Adrenal gland (tissue), 12 donors: ENCODE results near the gene TUBGCP2. TPM values are rescaled to one million over a fixed set of nuclear protein-coding genes. Genes with fewer than 3 reads are reported as not detected.

Source experiments
- DNase-seq, 7 donors: peaks; one replicate each; pipeline ENCODE4 v3.0.0-alpha.2; 2019 to 2020
- H3K27ac ChIP-seq, 5 donors: fragments of 200-600 bp; sonication (generic) in 4 of 5; 1 replicate in 3 of 5; 2 replicates in 2 of 5; pipeline versions ENCODE4 v1.5.1 to v1.8.0; 2016 to 2020; ENCODE audit warnings: mild to moderate bottlenecking in 1 of 5
- H3K27me3 ChIP-seq: fragments of 200-600 bp; 2 replicates; pipeline ENCODE4 v1.8.0; 2021
- H3K36me3 ChIP-seq, 2 donors: fragments of 200-600 bp; replicated peaks in 1 of 2; 1 replicate in 1 of 2; 2 replicates in 1 of 2; pipeline versions ENCODE4 v1.5.1 to v1.8.0; 2018 to 2022
- H3K4me1 ChIP-seq, 2 donors: fragments of 200-600 bp; replicated peaks in 1 of 2; 1 replicate in 1 of 2; 2 replicates in 1 of 2; pipeline versions ENCODE4 v1.5.1 to v1.8.0; 2018 to 2021
- H3K4me3 ChIP-seq, 4 donors: fragments of 200-600 bp; sonication (generic) in 3 of 4; one replicate each; pipeline ENCODE4 v1.5.1; 2016 to 2018
- H3K9me3 ChIP-seq, 3 donors: fragments of 200-600 bp; sonication (generic) in 1 of 3; replicated peaks in 1 of 3; 1 replicate in 2 of 3; 2 replicates in 1 of 3; pipeline versions ENCODE4 v1.5.1 to v1.8.0; 2016 to 2021
- POLR2A ChIP-seq, 2 donors: fragments of 450-650 bp; IDR thresholded peaks; one replicate each; pipeline ENCODE4 v1.6.1; 2017; ENCODE audit warnings: antibody characterized with exemption in 2 of 2, mild to moderate bottlenecking in 2 of 2, moderate library complexity in 1 of 2
- WGBS, 4 donors: extraction: QIAGEN DNeasy Blood & Tissue Kit in 2 of 4; methylation state at CpG; one replicate each; pipeline versions ENCODE4 v1.1.5 to v1.1.7; 2013 to 2017; 5-methylcytosine and 5-hydroxymethylcytosine counted together
- intact Hi-C, 2 donors: fragments of 100-400 bp; cut with DNase I; formaldehyde crosslinking; loops; one replicate each; pipeline versions ENCODE4 v1.14.1 to v1.15.0; 2022 to 2023
- polyA plus RNA-seq, 3 donors: library from polyadenylated mRNA; stranded (reverse); fragments of 200-250 nt in 2 of 3; fragments of 350-450 nt in 1 of 3; fragmentation: Illumina TruSeq in 1 of 3; extraction: RNeasy Lipid Tissue Mini Kit (QIAGEN cat#74804) in 1 of 3; gene quantifications; one replicate each; pipeline ENCODE4 v1.2.3, GENCODE V29; 2013 to 2014
- total RNA-seq, 9 donors: library from RNA; depleted of rRNA in 4 of 9; stranded (reverse); fragments of >200 nt in 4 of 9; fragments of 120-200 nt in 1 of 9; fragmentation: NEBNext Ultra II Directional in 1 of 9; extraction: Animal tissue kit (Norgen Biotek cat#: 25700) in 1 of 9; gene quantifications; one replicate each; pipeline versions ENCODE4 v1.1.0 to v1.2.4, GENCODE V29; 2013 to 2023
- TF ChIP-seq, protein P1 (sequence below), 6 experiments: fragments of 450-650 bp in 4 of 6; fragments of 200-600 bp in 2 of 6; sonication (generic) in 1 of 6; IDR thresholded peaks; 1 replicate in 5 of 6; 2 replicates in 1 of 6; pipeline versions ENCODE4 v1.5.1 to v1.8.0; 2016 to 2021; ENCODE audit warnings: antibody characterized with exemption in 6 of 6, mild to moderate bottlenecking in 2 of 6, moderate library complexity in 1 of 6
- donor health status: healthy with polysubstance abuse.
- donor health status: Bipolar disorder and iron deficiency.
- donor health status: DM: yes; HTN: yes; CAD: no.
- donor health status: DM: no; HTN: no; CAD: no.
- donor health status: DM: no; HTN: no; CAD: no.
- donor health status: DM: yes; HTN: yes; CAD: no.

Gene TUBGCP2
- total and polyA plus RNA-seq, 12 donors = 30.9 to 234 (median 62.0) TPM

DNA sequence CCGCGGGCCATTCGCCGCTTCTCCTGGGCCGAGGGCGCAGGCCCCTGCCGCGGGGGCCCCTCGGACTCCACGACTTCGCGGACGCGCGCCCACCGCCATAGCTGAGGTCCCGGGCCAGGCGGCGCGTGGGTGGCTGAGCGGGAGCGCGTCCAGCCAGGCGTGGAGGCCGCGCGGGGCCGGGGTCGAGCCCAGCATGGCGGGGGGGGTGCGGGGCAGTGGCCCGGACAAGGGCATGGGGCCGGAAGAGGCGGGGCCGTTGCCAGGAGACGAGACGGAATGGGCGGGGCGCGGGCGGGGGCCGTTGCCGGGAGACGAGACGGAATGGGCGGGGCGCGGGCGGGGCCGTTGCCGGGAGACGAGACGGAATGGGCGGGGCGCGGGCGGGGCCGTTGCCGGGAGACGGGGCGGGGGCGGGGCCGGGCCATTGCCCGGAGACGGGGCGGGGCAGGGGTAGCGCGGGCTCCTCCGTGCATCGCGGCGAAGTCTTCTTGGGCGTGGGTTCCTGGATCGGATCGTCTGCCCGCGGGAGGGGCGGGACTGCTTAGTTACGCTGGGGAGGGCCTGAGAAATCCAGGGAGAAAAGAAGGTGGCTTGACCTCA is 46.8 kb downstream of the TUBGCP2 start:
- WGBS, 4 donors = 0 to 2% (median 0%) methylated on average over 2 to 77 of the region's 79 CpGs
- TF ChIP-seq, protein P1, sequence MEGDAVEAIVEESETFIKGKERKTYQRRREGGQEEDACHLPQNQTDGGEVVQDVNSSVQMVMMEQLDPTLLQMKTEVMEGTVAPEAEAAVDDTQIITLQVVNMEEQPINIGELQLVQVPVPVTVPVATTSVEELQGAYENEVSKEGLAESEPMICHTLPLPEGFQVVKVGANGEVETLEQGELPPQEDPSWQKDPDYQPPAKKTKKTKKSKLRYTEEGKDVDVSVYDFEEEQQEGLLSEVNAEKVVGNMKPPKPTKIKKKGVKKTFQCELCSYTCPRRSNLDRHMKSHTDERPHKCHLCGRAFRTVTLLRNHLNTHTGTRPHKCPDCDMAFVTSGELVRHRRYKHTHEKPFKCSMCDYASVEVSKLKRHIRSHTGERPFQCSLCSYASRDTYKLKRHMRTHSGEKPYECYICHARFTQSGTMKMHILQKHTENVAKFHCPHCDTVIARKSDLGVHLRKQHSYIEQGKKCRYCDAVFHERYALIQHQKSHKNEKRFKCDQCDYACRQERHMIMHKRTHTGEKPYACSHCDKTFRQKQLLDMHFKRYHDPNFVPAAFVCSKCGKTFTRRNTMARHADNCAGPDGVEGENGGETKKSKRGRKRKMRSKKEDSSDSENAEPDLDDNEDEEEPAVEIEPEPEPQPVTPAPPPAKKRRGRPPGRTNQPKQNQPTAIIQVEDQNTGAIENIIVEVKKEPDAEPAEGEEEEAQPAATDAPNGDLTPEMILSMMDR (IDR thresholded peaks at IDR 0.05) = no peak
- TF ChIP-seq POLR2A (IDR thresholded peaks at IDR 0.05) = peak in 1 of 2 donors; percentile 41
- DNase-seq = peak; percentile 87 to 94 (median 93)
- peaks cover 8 to 42% of the 10 kb centered on the region in 2 donors for H3K4me1 ChIP-seq
- intact Hi-C loops = no loop called here
- peak overlapping the region in 3 of 4 donors; percentile 18 to 68 (median 60) for H3K4me3 ChIP-seq
- peak overlapping the region in 4 of 5 donors; percentile 58 to 86 (median 83) for H3K27ac ChIP-seq
- H3K9me3 ChIP-seq = no peaks in the 10 kb centered on the region
- no peaks in the 10 kb centered on the region for H3K36me3 ChIP-seq
- no peaks in the 10 kb centered on the region for H3K27me3 ChIP-seq

DNA sequence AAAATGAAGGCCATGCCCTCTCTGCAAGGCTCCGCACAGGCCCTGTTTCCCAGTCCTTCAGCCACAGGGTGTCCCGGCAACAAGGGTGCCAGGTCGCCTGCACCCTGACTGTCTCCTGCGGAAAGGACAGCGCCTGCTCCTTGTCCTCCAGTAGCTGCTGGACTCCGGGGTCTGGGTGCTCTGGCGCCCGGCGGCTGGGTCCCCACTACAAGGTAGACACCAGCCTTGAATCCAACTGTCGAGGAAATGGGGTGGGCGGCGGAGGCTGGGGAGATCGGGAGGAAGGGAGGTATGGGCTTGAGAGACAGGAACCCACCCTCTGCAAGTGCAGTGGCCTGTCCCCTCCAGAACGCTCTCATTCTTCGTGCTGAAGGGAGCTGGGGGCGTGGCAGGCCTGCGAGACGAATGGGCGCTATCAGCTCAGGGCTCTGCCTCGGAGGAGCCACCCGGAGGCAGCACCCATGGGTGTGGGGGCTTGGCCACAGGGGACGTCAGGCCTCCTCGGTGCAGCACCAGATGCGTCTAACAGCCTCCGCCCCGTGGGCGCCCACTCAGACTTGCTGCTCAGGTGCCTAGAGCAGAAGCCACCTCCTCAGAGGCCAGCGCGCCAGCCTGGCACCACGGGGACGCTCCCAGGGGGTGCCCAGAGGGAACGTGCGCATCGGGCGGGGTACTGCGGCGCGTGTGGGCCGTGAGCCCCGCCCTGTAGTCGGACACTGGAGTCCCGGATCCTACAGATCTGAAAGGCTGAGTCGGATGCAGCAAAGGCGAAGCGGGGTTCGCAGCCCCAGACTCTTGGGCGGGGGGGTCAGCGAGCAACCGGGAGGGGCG is 47.6 kb downstream of the TUBGCP2 start:
- intact Hi-C loops = no loop called here
- no peaks in the 10 kb centered on the region for H3K9me3 ChIP-seq
- H3K27me3 ChIP-seq = no peaks in the 10 kb centered on the region
- no peak for TF ChIP-seq POLR2A (IDR thresholded peaks at IDR 0.05)
- TF ChIP-seq, protein P1 (IDR thresholded peaks at IDR 0.05) = no peak
- peaks cover 8 to 42% of the 10 kb centered on the region in 2 donors for H3K4me1 ChIP-seq
- H3K4me3 ChIP-seq = peak overlapping the region in 3 of 4 donors; percentile 18 to 68 (median 60)
- H3K27ac ChIP-seq = peak overlapping the region in 4 of 5 donors; percentile 58 to 86 (median 83)
- WGBS, 4 donors = 15 to 58% (median 22%) methylated on average over 9 to 50 of the region's 50 CpGs
- peak; percentile 54 to 75 (median 61) for DNase-seq
- no peaks in the 10 kb centered on the region for H3K36me3 ChIP-seq

DNA sequence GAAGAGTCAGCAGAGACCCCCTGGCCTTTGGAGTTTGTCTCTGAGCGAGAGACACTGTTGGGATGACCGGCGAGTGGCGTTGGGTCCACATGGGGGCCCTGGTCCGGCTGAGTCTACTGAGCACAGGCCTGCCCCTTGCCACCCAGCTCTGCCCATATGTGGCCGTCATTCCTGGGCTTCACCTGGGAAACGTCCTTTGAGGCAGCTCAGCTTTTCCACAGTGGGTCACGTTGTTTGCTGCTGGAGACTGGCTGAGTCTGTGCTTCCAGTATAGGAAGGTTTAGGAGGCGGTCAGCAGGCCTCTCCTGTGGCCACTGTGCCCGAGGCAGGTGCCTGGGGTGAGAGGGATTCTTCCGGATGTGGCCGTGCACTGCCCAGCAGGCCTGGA is 49.1 kb downstream of the TUBGCP2 start:
- intact Hi-C loops = no loop called here
- peak overlapping the region in 4 of 5 donors; percentile 82 to 96 (median 88) for H3K27ac ChIP-seq

More for the DNA sequence above, 49.1 kb downstream of the TUBGCP2 start:
- H3K4me1 ChIP-seq = peaks cover 11 to 49% of the 10 kb centered on the region in 2 donors
- no peaks in the 10 kb centered on the region for H3K27me3 ChIP-seq
- H3K9me3 ChIP-seq = no peaks in the 10 kb centered on the region
- TF ChIP-seq, protein P1 (IDR thresholded peaks at IDR 0.05) = no peak
- TF ChIP-seq POLR2A (IDR thresholded peaks at IDR 0.05) = no peak
- no peak for DNase-seq
- no peak overlapping the region for H3K4me3 ChIP-seq
- H3K36me3 ChIP-seq = no peaks in the 10 kb centered on the region
- WGBS, 4 donors = 27 to 72% (median 64%) methylated on average over 3 to 12 of the region's 12 CpGs
